Esophagus squamous epithelium (tissue), 4 donors: ENCODE results near the gene OR7D2.

Experiments used
- CTCF ChIP-seq, 6 experiments: fragments of 450-650 bp in 4 of 6; fragments of 200-600 bp in 2 of 6; sonication (generic) in 2 of 6; IDR thresholded peaks; one replicate each; pipeline ENCODE4 v1.5.1; 2016 to 2019; ENCODE audit warnings: antibody characterized with exemption in 6 of 6, mild to moderate bottlenecking in 4 of 6, moderate library complexity in 4 of 6
- POLR2A ChIP-seq, 4 donors: fragments of 450-650 bp; IDR thresholded peaks; one replicate each; pipeline ENCODE4 v1.6.1; 2017; ENCODE audit warnings: antibody characterized with exemption in 4 of 4, mild to moderate bottlenecking in 4 of 4, moderate library complexity in 3 of 4

- TF ChIP-seq CTCF (IDR thresholded peaks at IDR 0.05) (no peak), POLR2A (IDR thresholded peaks at IDR 0.05) (no peak)
Observed at GRCh38 chr19:9132422-9132821, 46.4 kb upstream of the OR7D2 start.
